IPS-18c (cell line): ENCODE measurements around the gene GPA33.
"Not testable (repeated sequence)": the region's sequence is repeated elsewhere in the genome, so short reads cannot be mapped to it uniquely, and the experiment has no call there.

Experiments
- H3K4me3 ChIP-seq: 2 replicates; pipeline ENCODE4 v1.7.0; 2013; ENCODE audit warnings: low read depth, mild to moderate bottlenecking, low read length, moderate library complexity; ENCODE audit not compliant: insufficient read depth
- H3K9me3 ChIP-seq: one replicate; pipeline ENCODE4 v1.6.1; 2013; ENCODE audit warnings: mild to moderate bottlenecking, low read length, moderate library complexity; ENCODE audit not compliant: control insufficient read depth, insufficient read depth

The GPA33 gene

GRCh38 chr1:167051907-167052306 is 38.3 kb downstream of the GPA33 start:
- H3K9me3 ChIP-seq, result no peaks in the 10 kb centered on the region
- H3K4me3 ChIP-seq, result no peak overlapping the region

GRCh38 chr1:167043752-167044488 is 46.3 kb downstream of the GPA33 start:
- H3K4me3 ChIP-seq, result no peak overlapping the region
- H3K9me3 ChIP-seq, result no peaks in the 10 kb centered on the region

GRCh38 chr1:167033646-167034045 is 56.5 kb downstream of the GPA33 start:
- Histone ChIP-seq H3K4me3 (no peak overlapping the region), H3K9me3 (no peaks in the 10 kb centered on the region)

GRCh38 chr1:167029553-167029952 is 60.6 kb downstream of the GPA33 start:
- H3K4me3 ChIP-seq, H3K9me3 ChIP-seq: not testable (repeated sequence)

- no peaks in the 10 kb centered on the region for H3K9me3 ChIP-seq
- no peak overlapping the region for H3K4me3 ChIP-seq
Measured at GRCh38 chr1:167022384-167022783, 67.8 kb downstream of the GPA33 start.

GRCh38 chr1:167016100-167016750 is 74.0 kb downstream of the GPA33 start:
- H3K4me3 ChIP-seq, result no peak overlapping the region

GRCh38 chr1:167013108-167013929 is 76.9 kb downstream of the GPA33 start:
- H3K4me3 ChIP-seq, result no peak overlapping the region

More at GRCh38 chr1:167016100-167016750, 74.0 kb downstream of the GPA33 start:
- H3K9me3 ChIP-seq, result no peaks in the 10 kb centered on the region

GRCh38 chr1:167012570-167012969 is 77.6 kb downstream of the GPA33 start:
- no peak overlapping the region for H3K4me3 ChIP-seq
- no peaks in the 10 kb centered on the region for H3K9me3 ChIP-seq

More at GRCh38 chr1:167013108-167013929, 76.9 kb downstream of the GPA33 start:
- H3K9me3 ChIP-seq, result no peaks in the 10 kb centered on the region

GRCh38 chr1:167011560-167012191 is 78.5 kb downstream of the GPA33 start:
- H3K4me3 ChIP-seq, result no peak overlapping the region
- H3K9me3 ChIP-seq, result no peaks in the 10 kb centered on the region

- no peak overlapping the region for H3K4me3 ChIP-seq
- H3K9me3 ChIP-seq, result peaks cover 2% of the 10 kb centered on the region
Measured at GRCh38 chr1:167003711-167004110, 86.5 kb downstream of the GPA33 start.
